Heart left ventricle (tissue), 16 donors: ENCODE measurements around the gene PCP2. TPM values are rescaled to one million over a fixed set of nuclear protein-coding genes. Genes with fewer than 3 reads are reported as not detected.

ENCODE experiments used
- ATAC-seq, 4 donors: fragments of 200-7000 bp; cut with Tn5 transposase; one replicate each; pipeline ENCODE4 v1.9.1; 2020 to 2022; ENCODE audit warnings: moderate library complexity in 4 of 4, mild to moderate bottlenecking in 3 of 4, moderate number of reproducible peaks in 1 of 4
- DNase-seq, 5 donors: peaks; one replicate each; pipeline ENCODE4 v3.0.0-alpha.2; 2020
- H3K27ac ChIP-seq, 12 donors: fragments of 200-600 bp; sonication (generic) in 4 of 12; one replicate each; pipeline versions ENCODE4 v1.5.0 to v1.8.0; 2016 to 2022; ENCODE audit warnings: mild to moderate bottlenecking in 2 of 12
- H3K27me3 ChIP-seq, 9 donors: fragments of 200-600 bp; sonication (generic) in 2 of 9; one replicate each; pipeline versions ENCODE4 v1.5.1 to v1.8.0; 2016 to 2022; ENCODE audit warnings: mild to moderate bottlenecking in 3 of 9
- H3K36me3 ChIP-seq, 9 donors: fragments of 200-600 bp; sonication (generic) in 2 of 9; one replicate each; pipeline versions ENCODE4 v1.5.0 to v1.8.0; 2018 to 2022; ENCODE audit warnings: mild to moderate bottlenecking in 2 of 9
- H3K4me1 ChIP-seq, 12 donors: fragments of 200-600 bp; sonication (generic) in 4 of 12; one replicate each; pipeline versions ENCODE4 v1.5.0 to v1.8.0; 2016 to 2022; ENCODE audit warnings: mild to moderate bottlenecking in 3 of 12
- H3K4me3 ChIP-seq, 12 donors: fragments of 200-600 bp; sonication (generic) in 4 of 12; one replicate each; pipeline versions ENCODE4 v1.5.0 to v1.8.0; 2017 to 2022; ENCODE audit warnings: mild to moderate bottlenecking in 9 of 12, moderate library complexity in 4 of 12
- H3K9me3 ChIP-seq, 12 donors: fragments of 200-600 bp; sonication (generic) in 4 of 12; one replicate each; pipeline versions ENCODE4 v1.5.0 to v1.8.0; 2016 to 2022; ENCODE audit warnings: mild to moderate bottlenecking in 1 of 12
- CTCF ChIP-seq, 12 donors: fragments of 200-600 bp; sonication (generic) in 4 of 12; IDR thresholded peaks; one replicate each; pipeline versions ENCODE4 v1.5.0 to v1.8.0; 2018 to 2022; ENCODE audit warnings: antibody characterized with exemption in 12 of 12, mild to moderate bottlenecking in 5 of 12
- POLR2A ChIP-seq, 2 donors: fragments of 450-650 bp; IDR thresholded peaks; one replicate each; pipeline ENCODE4 v1.6.1; 2017; ENCODE audit warnings: antibody characterized with exemption in 2 of 2, mild to moderate bottlenecking in 2 of 2, moderate library complexity in 2 of 2
- WGBS, 4 donors: extraction: QIAGEN DNeasy Blood & Tissue Kit in 2 of 4; methylation state at CpG; one replicate each; pipeline versions ENCODE4 v1.1.5 to v1.1.7; 2013 to 2018; 5-methylcytosine and 5-hydroxymethylcytosine counted together
- intact Hi-C, 10 donors: fragments of 100-400 bp; cut with DNase I; formaldehyde crosslinking; loops; one replicate each; pipeline versions ENCODE4 v1.11.1 to v1.14.2; 2022
- polyA plus RNA-seq, 2 donors: library from polyadenylated mRNA; stranded (reverse); fragments of 200-250 nt; gene quantifications; one replicate each; pipeline ENCODE4 v1.2.3, GENCODE V29; 2013
- total RNA-seq, 9 donors: library from RNA; depleted of rRNA in 2 of 9; stranded (reverse); fragments of >200 nt in 2 of 9; fragmentation: NEBNext Ultra II Directional in 3 of 9; extraction: Animal tissue kit (Norgen Biotek cat#: 25700) in 3 of 9; gene quantifications; one replicate each; pipeline versions ENCODE4 v1.1.0 to v1.2.4, GENCODE V29; 2016 to 2023
- donor health status: ischemic (EF 13 %, LVEDD 7.1; RV severe dilation, severe dysfunction).
- donor health status: healthy with polysubstance abuse.
- donor health status: DM: no; HTN: yes; CAD: no.
- donor health status: DM: no; HTN: no; CAD: no.
- donor health status: ischemic (EF 25% LVEDD 6.9; RV normal size, moderate dysfunction).
- donor health status: ischemic (EF 25% LVEDD 5.7; RV mildly dilated, moderate dysfunction).
- donor health status: healthy.
- donor health status: DM: yes; HTN: yes; CAD: no.
- donor health status: ischemic (EF 35%, LVEDD 5.7; RV mildly dilated, moderate dysfunction).
- donor health status: nonischemic (EF 11% LVEDD 7.7; RV severe dilation, severe dysfunction).
- donor health status: DM: yes; HTN: yes; CAD: no.
- donor health status: PGD.
- donor health status: ischemic (EF 29% LVEDD 5.4; RV normal size, mild dysfunction).
- donor health status: nonischemic (EF 23%, LVEDD 6.1; RV moderate dilation, normal function).

PCP2 gene
- total and polyA plus RNA-seq, 11 donors: 0.54 to 3.0 (median 1.3) TPM

- WGBS, 4 donors: 78 to 87% (median 84%) methylated on average over 20 to 41 of the region's 41 CpGs
- intact Hi-C loops: no loop called here
- TF ChIP-seq POLR2A (IDR thresholded peaks at IDR 0.05) (no peak), CTCF (IDR thresholded peaks at IDR 0.05) (no peak)
- DNase-seq (peak in 1 of 5 donors; percentile 21), ATAC-seq (peak in 1 of 4 donors; percentile 20)
- Histone ChIP-seq H3K27ac (no peak overlapping the region), H3K4me1 (no peaks in the 10 kb centered on the region), H3K9me3 (no peaks in the 10 kb centered on the region), H3K36me3 (no peaks in the 10 kb centered on the region), H3K4me3 (no peak overlapping the region), H3K27me3 (no peaks in the 10 kb centered on the region)
Observed at GRCh38 chr19:7611541-7612279, 21.8 kb downstream of the PCP2 start.

- no peaks in the 10 kb centered on the region for H3K4me1 ChIP-seq
- H3K4me3 ChIP-seq: no peak overlapping the region
- no peaks in the 10 kb centered on the region for H3K9me3 ChIP-seq
- no peak for ATAC-seq
- TF ChIP-seq CTCF (IDR thresholded peaks at IDR 0.05): no peak
- no peak for TF ChIP-seq POLR2A (IDR thresholded peaks at IDR 0.05)
- no peak for DNase-seq
- no peak overlapping the region for H3K27ac ChIP-seq
- H3K27me3 ChIP-seq: no peaks in the 10 kb centered on the region
- WGBS, 4 donors: 78 to 86% (median 81%) methylated on average over 12 to 31 of the region's 31 CpGs
- intact Hi-C loops: no loop called here
- no peaks in the 10 kb centered on the region for H3K36me3 ChIP-seq
Observed at GRCh38 chr19:7610491-7611240, 22.9 kb downstream of the PCP2 start.

- Histone ChIP-seq H3K4me3 (no peak overlapping the region), H3K4me1 (no peaks in the 10 kb centered on the region), H3K27ac (no peak overlapping the region), H3K36me3 (no peaks in the 10 kb centered on the region), H3K27me3 (peaks cover 0 to 20% (median 0%) of the 10 kb centered on the region in 9 donors), H3K9me3 (no peaks in the 10 kb centered on the region)
- ATAC-seq: no peak
- intact Hi-C loops: no loop called here
- 84 to 88% (median 87%) methylated on average over 21 to 25 of the region's 25 CpGs for WGBS, 4 donors
- no peak for DNase-seq
- TF ChIP-seq CTCF (IDR thresholded peaks at IDR 0.05): no peak
- TF ChIP-seq POLR2A (IDR thresholded peaks at IDR 0.05): no peak
Observed at GRCh38 chr19:7607874-7608560, 25.5 kb downstream of the PCP2 start.
